Nephron (organoid): ENCODE data around the gene ANO4.

Experiments
- H3K27ac Mint-ChIP-seq, 3 experiments: 2 replicates each; pipeline ENCODE4 v1.8.0; 2020; ENCODE audit warnings: mixed read lengths in 3 of 3, mild to moderate bottlenecking in 2 of 3, moderate library complexity in 1 of 3
- H3K27me3 Mint-ChIP-seq: 2 replicates; pipeline ENCODE4 v1.8.0; 2021; ENCODE audit warnings: low read depth, mild to moderate bottlenecking, moderate library complexity, mixed read lengths
- H3K36me3 Mint-ChIP-seq: 2 replicates; pipeline ENCODE4 v1.8.0; 2020; ENCODE audit warnings: low read depth, mixed read lengths
- H3K4me1 Mint-ChIP-seq: 2 replicates; pipeline ENCODE4 v1.8.0; 2020; ENCODE audit warnings: mixed read lengths
- H3K4me3 Mint-ChIP-seq, 3 experiments: 2 replicates each; pipeline ENCODE4 v1.8.0; 2020; ENCODE audit warnings: mild to moderate bottlenecking in 3 of 3, mixed read lengths in 3 of 3, moderate library complexity in 2 of 3
- H3K9me3 Mint-ChIP-seq: 2 replicates; pipeline ENCODE4 v1.8.0; 2020; ENCODE audit warnings: mixed read lengths
- CTCF ChIP-seq, 3 experiments: fragments of 200-600 bp; sonication (generic); IDR thresholded peaks; one replicate each; pipeline ENCODE4 v1.5.0; 2021; ENCODE audit warnings: antibody characterized with exemption in 3 of 3; ENCODE audit not compliant: unreplicated experiment in 3 of 3

Gene ANO4

GRCh38 chr12:101166866-101167265 is 372.3 kb downstream of the ANO4 start:
- Mint-ChIP-seq H3K27me3 (peaks cover 4% of the 10 kb centered on the region), H3K36me3 (no peaks in the 10 kb centered on the region), H3K4me3 (no peak overlapping the region), H3K4me1 (no peaks in the 10 kb centered on the region), H3K27ac (no peak overlapping the region), H3K9me3 (no peaks in the 10 kb centered on the region)
- TF ChIP-seq CTCF (IDR thresholded peaks at IDR 0.05; ENCODE audit: unreplicated experiment in 3 of 3), result no peak

GRCh38 chr12:101168001-101168400 is 373.4 kb downstream of the ANO4 start:
- peaks cover 4% of the 10 kb centered on the region for H3K27me3 Mint-ChIP-seq
- H3K9me3 Mint-ChIP-seq, result no peaks in the 10 kb centered on the region
- TF ChIP-seq CTCF (IDR thresholded peaks at IDR 0.05; ENCODE audit: unreplicated experiment in 3 of 3), result no peak

GRCh38 chr12:101172316-101172715 is 377.7 kb downstream of the ANO4 start:
- no peaks in the 10 kb centered on the region for H3K27me3 Mint-ChIP-seq
- no peak for TF ChIP-seq CTCF (IDR thresholded peaks at IDR 0.05; ENCODE audit: unreplicated experiment in 3 of 3)
- no peak overlapping the region for H3K27ac Mint-ChIP-seq
- H3K4me3 Mint-ChIP-seq, result no peak overlapping the region
- peaks cover 4% of the 10 kb centered on the region for H3K36me3 Mint-ChIP-seq
- no peaks in the 10 kb centered on the region for H3K4me1 Mint-ChIP-seq
- peaks cover 8% of the 10 kb centered on the region for H3K9me3 Mint-ChIP-seq

More at GRCh38 chr12:101168001-101168400, 373.4 kb downstream of the ANO4 start:
- Mint-ChIP-seq H3K27ac (no peak overlapping the region), H3K4me3 (no peak overlapping the region), H3K4me1 (no peaks in the 10 kb centered on the region), H3K36me3 (no peaks in the 10 kb centered on the region)

- no peaks in the 10 kb centered on the region for H3K4me1 Mint-ChIP-seq
- H3K27ac Mint-ChIP-seq, result no peak overlapping the region
- no peaks in the 10 kb centered on the region for H3K27me3 Mint-ChIP-seq
- peaks cover 8% of the 10 kb centered on the region for H3K9me3 Mint-ChIP-seq
- TF ChIP-seq CTCF (IDR thresholded peaks at IDR 0.05; ENCODE audit: unreplicated experiment in 3 of 3), result no peak
- H3K4me3 Mint-ChIP-seq, result no peak overlapping the region
- H3K36me3 Mint-ChIP-seq, result peaks cover 4% of the 10 kb centered on the region
Measured at GRCh38 chr12:101173197-101173749, 378.7 kb downstream of the ANO4 start.

GRCh38 chr12:101174541-101174940 is 380.0 kb downstream of the ANO4 start:
- Mint-ChIP-seq H3K27me3 (no peaks in the 10 kb centered on the region), H3K27ac (no peak overlapping the region), H3K4me1 (no peaks in the 10 kb centered on the region), H3K9me3 (peaks cover 8% of the 10 kb centered on the region), H3K4me3 (no peak overlapping the region), H3K36me3 (peaks cover 4% of the 10 kb centered on the region)
- no peak for TF ChIP-seq CTCF (IDR thresholded peaks at IDR 0.05; ENCODE audit: unreplicated experiment in 3 of 3)
